HG02588 (cell line): ENCODE data around the gene SAPCD1.

ENCODE experiments used
- ATAC-seq: cut with Tn5 transposase; IDR thresholded peaks from one replicate; pipeline ENCODE4 v1.9.1; 2021; ENCODE audit warnings: mild to moderate bottlenecking, moderate library complexity; ENCODE audit not compliant: unreplicated experiment

Gene SAPCD1

DNA sequence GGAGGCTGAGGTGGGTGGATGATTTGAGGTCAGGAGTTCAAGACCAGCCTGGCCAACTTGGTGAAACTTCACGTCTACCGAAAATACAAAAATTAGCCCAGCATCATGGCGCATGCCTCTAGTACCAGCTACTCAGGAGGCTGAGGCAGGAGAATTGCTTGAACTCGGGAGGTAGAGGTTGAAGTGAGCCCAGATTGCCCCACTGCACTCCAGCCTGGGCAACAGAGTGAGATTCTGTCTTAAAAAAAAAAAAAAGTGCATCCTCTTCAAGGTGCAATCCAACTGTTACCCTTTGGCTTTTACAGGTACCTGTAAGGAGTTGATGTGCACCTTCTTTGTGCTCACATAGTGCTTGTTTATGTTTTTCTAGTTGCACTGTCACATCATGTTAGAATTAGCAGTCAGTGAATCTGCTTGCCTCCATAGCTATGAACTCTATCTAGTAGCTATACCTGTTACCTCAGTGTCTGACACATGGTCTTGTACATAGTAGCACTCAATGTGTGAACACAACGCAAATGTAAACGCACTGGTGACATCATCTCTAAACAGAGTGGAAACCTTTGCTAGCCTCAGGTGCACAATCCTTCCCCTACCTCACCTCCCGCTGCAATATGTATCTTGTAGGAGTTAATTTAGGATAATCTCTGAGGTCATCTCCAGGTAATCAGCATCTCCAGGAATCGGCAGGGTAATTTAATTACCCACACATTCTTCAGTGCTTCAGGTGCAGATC is 13.0 kb upstream of the SAPCD1 start:
- ATAC-seq = no peak

DNA sequence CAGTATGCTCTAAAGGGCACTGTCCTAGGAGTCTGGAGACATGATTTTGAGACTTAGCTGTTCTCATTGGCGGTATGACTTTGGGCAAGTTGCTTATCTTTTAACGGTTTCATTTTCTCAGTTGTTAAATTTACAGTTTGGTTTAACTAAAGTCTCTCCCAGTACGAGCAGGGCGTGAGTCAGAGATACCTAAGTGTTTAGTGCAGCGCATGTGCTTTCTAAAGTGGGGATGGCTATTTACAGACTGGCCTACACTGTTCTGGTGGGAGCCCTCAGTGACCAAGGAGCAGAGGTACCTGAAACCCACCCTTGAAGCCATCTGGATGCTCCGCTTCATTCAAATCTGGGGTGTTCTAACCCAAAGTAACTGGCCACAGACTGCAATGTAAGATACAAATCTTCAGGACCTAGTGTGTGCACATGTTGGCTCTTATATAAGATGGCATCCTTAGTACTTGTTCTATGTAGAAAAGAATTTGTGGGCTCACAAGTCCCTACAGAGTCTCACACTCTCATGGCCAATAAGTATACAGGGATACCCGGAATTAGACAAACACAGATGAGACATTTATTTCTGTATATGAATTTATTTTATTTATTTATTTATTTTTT is 11.9 kb upstream of the SAPCD1 start:
- ATAC-seq = no peak

DNA sequence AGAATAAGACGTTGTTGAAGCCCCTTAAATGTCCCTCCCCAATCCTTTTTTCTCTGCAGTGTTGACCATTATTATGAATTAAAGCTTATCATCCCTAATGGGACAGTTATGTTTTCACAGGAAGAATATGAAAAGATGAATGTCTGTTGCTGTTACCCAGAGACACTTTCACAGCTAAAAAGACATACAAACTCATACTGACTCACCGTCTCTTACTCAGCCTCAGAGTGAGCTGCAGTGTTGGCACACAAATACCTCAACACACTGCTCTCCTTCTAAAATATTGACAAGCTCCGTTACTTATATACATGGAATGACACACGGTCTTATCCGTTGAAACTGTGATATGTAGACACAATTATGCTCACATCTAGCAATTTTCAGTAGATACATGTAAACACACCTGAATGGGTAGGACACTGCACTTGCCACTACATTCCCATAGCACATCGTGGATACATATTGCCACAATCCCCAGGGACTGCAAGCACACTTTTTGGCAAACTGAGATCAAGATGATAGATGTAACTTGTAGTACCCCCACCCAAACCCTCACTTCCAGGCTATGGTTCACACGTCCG is 9.6 kb upstream of the SAPCD1 start:
- no peak for ATAC-seq

DNA sequence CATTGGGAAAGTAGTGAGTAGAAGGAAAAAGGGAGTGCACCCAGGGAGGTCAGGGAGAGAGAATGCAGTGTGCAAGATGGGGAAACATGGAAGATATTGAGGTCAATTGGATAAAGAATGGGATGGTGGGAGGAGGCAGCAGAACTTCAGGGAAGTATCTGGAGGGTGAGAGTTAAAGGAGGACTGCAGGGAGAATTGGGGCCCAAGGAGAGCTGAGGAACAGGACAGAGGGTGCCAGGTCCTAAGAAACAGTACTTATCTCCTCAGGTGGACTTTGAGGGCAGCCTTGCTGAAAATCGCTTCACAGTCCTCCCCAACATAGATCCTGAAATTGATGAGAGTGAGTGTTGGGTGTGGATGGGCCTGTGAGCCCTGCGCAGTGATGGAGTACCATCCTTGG is 4.2 kb upstream of the SAPCD1 start:
- ATAC-seq = no peak

DNA sequence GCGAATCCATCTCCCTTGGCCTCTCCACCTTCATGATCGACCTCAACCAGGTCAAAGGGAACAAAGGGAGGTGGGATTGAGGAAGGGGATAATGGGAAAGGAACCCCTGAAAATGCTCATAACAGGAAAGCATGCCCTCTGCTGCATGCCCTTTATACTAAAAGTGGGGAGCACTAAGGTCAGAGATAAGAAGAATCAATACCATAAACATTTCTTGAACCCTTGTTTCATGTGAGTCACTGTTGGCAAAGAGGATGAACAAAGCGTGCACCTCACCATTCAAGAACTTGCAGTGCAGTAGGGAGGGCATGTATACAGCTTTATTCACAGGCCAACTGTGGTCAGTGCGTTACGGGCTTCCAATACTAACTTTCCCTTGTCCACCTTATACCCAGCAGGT is 1.7 kb upstream of the SAPCD1 start:
- no peak for ATAC-seq

DNA sequence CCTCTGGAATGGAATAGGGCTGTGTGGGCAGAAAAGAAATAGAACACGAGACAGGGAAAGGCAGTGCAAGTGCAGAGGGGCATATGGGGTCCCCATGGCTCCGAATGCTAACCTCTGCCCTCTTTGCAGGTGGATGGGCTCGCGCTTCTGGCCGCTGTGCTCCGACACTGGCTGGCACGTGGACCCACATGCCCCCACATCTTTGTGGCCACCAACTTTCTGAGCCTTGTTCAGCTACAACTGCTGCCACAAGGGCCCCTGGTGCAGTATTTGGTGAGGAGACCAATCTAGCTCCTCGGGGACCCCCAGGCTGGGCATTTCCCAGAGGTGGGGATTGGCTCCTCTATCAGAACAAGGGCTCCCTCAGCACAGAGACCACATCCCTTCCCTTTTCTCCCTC is 1.1 kb upstream of the SAPCD1 start:
- no peak for ATAC-seq

DNA sequence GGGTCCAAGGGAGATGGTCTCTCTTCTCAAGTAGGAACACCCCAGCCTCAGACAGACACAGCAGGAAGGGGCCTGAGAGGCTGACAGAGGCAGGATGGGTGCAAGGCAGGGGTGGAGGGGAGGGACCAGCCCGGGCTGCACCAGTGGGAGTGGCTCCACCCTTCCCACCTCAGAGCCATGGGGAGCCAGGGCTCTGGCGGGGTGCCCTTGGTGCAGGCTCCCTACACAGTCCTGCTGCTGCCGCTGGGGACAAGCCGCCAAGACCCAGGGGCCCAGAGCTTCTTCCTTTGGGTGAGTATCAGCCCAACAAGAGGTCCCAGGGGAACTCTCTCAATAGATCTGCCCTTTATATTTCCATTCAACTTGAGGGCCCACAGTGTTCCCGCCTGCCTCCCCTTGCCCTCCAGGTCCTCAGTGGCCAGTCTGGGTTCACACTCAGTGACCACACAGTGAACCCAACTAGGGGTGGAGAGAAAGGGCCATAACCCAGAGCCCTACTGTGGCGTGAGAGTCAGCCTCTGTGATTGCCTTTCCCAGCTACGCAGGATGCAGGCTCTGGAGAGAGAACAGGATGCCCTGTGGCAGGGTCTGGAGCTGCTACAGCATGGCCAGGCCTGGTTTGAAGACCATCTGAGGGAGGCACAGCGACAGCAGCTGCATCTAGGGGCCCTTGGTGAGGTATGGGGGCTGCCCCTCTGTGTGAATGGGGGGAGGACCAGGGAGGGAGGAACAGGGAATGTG is 592 bp downstream of the SAPCD1 start:
- ATAC-seq = no peak

DNA sequence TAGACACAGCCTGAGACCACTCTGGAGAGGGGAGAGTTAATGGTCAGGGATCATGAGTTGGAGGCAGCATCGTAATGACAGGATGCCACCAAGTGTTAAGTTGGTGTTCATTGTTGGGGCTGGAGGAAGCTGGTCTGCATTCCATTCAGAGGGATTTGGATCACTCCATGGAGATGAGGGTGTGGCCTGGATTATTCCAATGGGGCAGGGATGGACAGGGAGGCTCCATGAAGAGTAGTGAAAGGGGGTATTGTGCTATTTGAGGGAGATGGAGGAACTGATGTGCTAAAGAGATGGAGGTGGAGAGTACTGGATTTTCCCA is 1.1 kb downstream of the SAPCD1 start:
- no peak for ATAC-seq

DNA sequence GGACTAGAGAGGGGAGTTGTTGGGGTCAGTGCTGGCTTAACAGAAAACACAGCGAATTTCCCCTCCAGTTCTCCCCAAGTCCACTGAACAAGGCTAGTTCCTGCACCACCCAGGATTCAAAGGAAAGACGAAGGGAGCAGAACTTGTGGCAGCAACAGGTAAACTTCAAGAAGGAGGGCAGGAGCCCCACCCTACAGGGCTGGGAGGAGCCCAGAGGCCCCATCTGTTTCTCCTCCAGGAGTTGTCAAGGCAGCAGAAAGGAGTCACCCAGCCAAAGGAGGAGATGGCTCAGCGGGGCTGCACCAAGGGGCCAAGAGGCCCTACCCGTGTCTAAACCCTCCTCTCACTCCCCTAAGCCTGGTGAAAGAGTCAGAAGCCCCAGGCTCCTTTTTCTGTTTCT is 1.7 kb downstream of the SAPCD1 start:
- ATAC-seq = no peak

DNA sequence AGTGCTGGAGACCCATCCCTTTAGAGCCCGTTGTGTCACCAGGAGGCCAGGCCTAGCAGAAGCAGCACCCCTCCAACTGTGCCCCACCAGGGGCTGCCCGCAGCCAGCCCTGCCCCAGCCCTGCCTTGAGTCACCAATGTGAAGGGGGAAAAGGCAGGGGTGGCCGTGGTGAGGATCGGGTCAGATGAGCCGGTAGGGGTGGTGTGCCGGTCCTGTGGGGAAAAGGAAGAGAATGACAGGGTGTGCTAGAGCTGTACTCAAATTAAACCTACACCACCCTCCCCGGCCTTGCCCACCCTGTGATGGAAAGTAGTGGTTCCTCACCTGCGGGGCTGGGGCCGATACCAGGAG is 3.1 kb downstream of the SAPCD1 start:
- ATAC-seq = no peak

DNA sequence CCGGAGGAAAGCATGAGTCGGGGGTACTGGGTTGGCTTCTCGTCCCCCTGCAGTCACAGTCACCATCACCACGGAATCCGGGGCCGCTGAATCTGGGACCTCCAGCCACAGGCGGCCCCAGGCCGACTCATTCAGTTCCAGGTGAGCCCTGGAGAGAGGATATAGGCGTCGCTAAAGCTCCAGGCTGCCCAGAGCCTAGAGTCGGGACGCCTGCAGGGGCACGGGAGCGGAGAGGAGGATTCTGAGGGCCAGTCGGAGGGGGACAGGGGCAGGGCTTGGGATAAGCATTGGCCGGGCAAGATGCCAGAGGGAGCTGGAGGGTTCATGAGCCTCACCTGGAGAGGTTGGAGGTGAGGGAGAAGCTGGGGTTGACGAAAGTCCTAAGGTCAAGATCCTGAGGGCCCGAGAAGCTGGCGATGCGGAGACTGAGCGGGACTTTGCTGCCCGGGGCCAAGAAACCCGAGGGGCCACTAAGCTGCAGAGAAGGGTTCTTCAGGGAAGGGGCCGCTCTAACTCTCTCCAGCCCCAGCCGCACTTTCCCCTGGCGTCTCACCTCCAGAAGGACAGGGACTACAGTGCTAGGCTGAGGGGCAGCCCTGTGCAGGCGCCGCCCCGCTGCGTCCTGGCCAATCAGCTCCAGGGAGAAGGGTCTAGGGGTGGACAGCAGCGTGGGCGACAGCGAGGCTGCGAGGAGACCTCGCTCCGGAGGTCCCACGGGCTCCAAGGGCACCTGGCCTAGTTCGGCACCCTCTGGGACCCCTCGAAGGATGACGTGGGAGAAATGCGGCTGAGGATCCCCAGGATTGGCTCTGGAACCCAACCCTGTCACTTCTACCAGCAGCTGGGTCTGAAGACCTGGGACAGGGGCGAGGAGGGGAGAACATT is 3.7 kb downstream of the SAPCD1 start:
- no peak for ATAC-seq

DNA sequence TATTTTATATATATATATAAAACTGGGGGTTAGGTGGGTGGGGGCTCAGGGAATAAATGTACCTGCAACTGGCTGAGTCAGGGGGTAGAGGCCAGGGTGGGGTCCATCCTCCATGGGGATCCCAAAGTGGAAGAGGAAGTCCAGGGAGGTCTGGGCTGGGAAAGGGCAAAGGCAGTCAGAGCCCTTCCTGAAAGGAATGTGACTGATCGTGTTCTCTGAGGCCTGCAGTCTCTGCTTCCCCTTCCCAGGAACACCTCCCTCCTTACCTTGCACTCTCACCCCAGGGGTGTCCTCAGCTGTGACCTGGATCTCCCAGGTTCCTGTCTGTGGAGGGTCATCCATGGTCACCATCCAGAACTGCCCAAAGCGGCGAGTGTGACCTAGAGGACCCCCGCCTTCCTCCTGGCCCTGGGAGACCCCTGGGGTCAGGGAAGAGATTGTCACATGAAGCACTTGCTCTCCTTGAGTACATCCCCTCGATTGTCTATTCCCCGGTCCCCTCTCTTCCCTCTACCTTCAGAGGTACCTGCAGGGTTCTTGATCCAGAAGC is 4.7 kb downstream of the SAPCD1 start:
- no peak for ATAC-seq

DNA sequence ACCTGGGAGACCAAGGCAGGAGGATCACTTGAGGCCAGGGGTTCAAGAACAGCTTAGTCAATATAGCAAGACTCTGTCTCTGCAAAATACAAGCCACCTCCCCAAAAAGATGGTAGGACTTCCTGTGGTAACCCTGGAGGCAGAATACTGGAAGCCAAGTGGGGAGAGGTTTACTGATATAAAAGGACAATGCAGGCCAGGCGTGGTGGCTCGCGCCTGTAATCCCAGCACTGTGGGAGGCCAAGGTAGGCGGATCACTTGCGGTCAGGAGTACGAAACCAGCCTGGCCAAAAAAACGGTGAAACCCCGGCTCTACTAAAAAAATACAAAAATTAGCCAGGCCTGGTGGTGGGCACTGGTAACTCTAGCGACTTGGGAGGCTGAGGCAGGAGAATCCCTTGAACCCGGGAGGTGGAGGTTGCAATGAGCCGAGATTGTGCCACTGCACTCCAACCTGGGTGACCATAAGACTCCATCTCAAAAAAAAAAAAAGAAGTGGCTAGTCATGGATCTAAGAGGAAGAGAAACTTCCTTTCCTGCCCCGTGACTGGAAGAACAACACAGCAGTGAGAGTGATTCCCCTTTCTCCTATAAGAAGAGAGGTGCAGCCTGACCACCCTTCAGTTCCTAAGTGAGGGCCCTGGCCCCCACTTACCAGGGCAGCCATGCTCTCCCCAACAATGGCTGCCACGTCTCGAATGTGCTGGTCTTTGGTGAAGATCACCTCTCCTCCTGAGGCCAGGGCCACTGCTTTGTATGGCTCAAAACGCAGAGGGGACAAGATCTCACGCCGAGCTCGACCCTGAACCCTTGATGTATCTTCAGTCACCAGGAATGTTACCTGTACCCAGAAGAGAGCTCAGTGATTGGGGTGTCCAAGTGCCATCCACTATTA is 6.2 kb downstream of the SAPCD1 start:
- no peak for ATAC-seq

DNA sequence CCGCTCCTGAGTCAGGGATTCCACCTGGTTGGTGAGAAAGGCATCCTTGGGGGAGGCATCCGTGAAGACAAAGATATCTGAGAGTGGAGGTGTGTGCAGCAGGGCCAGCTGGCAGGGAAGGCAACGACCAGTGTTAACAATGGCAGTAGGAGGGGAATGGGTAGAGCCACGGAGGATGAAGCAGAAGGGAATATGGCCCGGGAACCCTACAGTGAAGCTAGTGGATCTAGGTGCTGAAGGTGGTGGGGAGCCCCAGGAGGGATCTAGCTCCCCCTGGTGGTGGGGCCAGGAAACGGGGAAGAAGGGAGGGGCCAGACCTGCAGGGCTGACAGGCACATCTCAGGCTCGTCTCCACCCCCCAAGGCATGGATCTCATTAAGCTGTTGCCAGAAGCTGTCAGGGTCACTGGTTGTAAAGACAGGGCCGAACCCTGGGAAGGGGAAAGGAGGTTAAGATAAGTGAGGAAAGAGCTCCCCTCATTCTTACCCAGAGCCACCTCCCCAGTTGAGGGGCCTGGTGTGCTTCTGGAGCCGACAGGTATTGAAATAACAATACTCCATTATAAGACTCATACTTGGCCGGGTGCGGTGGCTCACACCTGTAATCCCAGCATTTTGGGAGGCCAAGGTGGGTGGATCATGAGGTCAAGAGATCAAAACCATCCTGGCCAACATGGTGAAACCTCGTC is 7.4 kb downstream of the SAPCD1 start:
- no peak for ATAC-seq

DNA sequence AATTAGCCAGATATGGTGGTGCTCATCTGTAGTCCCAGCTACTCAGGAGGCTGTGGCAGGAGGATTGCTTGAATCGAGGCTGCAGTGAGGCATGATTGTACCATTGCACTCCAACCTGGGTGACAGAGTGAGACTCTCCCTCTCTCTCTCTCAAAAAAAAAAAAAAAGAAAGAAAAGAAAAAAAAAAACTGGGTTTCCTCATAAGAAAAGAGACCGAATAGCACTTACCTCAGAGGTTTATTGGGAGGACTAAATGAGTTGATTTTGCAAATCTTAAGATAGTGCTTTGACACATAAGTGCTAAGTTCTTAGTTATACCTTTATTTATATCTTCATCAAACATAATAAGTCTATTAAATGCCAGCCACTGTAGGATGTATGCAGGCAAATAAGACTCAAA is 8.4 kb downstream of the SAPCD1 start:
- no peak for ATAC-seq

DNA sequence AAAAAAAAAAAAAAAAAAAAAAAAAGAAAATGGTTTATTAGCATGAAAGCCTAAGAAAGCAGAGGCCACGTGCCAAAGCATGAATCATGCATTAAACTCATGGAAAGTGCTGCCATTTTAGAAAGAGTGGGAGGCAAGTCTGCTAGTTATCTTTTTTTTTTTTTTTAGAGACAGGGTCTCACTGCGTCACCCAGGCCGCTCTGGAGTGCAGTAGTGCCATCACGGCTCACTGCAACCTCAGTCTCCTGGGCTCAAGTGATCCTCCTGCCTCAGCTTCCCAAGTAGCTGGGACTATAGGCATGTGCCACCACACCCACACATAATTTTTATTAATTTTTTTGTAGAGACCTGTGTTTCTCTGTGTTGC is 9.5 kb downstream of the SAPCD1 start:
- no peak for ATAC-seq

DNA sequence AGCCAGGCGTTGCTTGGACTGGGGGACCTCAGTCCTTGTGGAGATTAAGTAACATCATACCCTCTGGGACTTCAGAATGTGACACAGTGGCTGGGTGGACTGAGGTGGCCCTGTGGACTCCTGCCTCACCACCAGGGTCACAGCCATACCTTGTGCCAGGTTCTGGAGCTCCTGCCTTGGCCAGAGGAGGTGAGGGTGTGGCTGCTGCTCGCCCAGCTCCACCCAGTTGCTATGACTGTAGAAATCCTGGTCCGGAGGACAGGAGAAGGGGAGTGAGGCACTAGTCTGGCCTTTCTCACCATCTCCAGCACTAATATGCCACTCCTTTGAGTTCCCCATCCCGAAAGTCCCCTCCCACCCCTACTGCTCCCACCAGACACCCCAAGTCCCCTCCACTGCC is 12.7 kb downstream of the SAPCD1 start:
- ATAC-seq = no peak

DNA sequence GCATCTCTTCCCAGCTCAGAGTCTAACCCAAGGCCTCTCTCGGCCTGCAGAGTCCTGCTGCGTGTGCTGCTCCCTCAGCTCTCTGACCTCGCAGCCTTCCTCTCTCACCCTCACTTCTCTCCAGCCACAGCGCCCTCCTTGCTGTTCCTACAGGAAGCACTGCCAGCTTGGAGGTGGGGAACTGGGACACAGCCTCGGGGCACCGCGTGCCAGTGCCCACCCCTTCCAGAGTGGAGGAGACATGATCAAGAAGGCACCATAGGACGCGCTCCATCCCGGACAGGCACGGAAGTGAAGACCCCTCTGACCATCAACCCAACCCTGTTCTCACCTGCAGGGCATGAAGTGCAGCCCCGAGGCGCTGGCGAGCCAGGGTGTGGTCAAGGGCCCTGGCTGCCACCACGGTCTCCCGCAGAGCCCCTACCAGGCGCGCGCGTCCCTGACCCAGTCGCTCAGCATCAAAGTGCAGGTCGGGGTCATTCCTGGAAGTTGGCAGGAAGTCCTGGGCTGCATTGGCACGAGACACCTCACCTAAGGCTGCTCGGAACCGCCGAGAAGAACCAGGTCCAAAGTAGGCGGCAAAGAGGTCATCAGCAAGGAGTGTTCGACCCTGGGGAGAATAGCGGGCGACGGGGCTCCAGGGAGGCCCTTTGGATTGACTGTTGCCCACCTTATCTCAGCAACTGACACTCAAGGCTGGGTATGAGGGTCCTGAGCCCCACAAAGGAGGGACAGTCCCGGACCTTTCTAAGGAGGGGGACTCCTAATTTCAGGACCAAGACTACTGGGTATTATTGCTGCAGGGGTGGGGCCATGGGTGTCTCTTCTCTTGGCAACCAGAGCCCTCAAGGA is 13.4 kb downstream of the SAPCD1 start:
- no peak for ATAC-seq
